GM06990 (cell line): ENCODE results near the gene SCUBE2.

Experiments used
- DNase-seq: peaks from one replicate; pipeline ENCODE4 v3.0.0-alpha.2; 2011; ENCODE audit not compliant: insufficient read length; ENCODE audit errors: extremely low read depth
- H3K27me3 ChIP-seq: replicated peaks from 2 replicates; pipeline ENCODE4 v1.6.0; 2011; ENCODE audit warnings: low read length; ENCODE audit not compliant: control insufficient read depth, insufficient read depth
- H3K36me3 ChIP-seq: 2 replicates; pipeline ENCODE4 v1.5.1; 2011; ENCODE audit warnings: low read length; ENCODE audit not compliant: control insufficient read depth, insufficient read depth
- H3K4me3 ChIP-seq: replicated peaks from 2 replicates; pipeline ENCODE4 v1.5.1; 2011; ENCODE audit warnings: low read depth, mild to moderate bottlenecking, control low read depth, low read length
- TF ChIP-seq, protein P1 (sequence below): IDR thresholded peaks from 2 replicates; pipeline ENCODE4 v1.5.1; 2011; ENCODE audit warnings: low read length, control low read depth, mild to moderate bottlenecking, inconsistent platforms; ENCODE audit not compliant: insufficient read depth, poor library complexity, severe bottlenecking

The SCUBE2 gene

DNA sequence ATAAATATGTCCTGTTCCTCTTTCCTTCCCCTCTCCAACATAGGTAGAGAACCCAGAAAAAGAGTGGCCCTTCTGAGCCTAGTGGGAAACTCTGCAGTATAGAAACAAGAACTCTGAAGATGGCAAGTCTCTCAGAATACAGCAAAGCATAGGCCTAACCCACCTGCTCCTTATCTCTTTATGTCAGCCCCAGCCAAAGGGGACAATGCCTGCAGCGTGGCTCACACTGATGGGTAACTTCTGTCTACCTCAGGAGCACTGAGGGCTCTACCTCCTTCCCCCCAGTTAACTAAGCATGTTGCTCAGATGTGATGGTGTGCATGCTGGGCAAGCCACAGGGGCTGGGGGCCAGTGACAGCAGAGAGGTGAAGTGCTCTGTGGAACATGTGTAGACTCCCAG is 82.7 kb downstream of the SCUBE2 start:
- H3K4me3 ChIP-seq, result no peak overlapping the region
- no peak for DNase-seq
- peaks cover 2% of the 10 kb centered on the region for H3K27me3 ChIP-seq
- H3K36me3 ChIP-seq, result no peaks in the 10 kb centered on the region
- TF ChIP-seq, protein P1, sequence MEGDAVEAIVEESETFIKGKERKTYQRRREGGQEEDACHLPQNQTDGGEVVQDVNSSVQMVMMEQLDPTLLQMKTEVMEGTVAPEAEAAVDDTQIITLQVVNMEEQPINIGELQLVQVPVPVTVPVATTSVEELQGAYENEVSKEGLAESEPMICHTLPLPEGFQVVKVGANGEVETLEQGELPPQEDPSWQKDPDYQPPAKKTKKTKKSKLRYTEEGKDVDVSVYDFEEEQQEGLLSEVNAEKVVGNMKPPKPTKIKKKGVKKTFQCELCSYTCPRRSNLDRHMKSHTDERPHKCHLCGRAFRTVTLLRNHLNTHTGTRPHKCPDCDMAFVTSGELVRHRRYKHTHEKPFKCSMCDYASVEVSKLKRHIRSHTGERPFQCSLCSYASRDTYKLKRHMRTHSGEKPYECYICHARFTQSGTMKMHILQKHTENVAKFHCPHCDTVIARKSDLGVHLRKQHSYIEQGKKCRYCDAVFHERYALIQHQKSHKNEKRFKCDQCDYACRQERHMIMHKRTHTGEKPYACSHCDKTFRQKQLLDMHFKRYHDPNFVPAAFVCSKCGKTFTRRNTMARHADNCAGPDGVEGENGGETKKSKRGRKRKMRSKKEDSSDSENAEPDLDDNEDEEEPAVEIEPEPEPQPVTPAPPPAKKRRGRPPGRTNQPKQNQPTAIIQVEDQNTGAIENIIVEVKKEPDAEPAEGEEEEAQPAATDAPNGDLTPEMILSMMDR, result no peak

DNA sequence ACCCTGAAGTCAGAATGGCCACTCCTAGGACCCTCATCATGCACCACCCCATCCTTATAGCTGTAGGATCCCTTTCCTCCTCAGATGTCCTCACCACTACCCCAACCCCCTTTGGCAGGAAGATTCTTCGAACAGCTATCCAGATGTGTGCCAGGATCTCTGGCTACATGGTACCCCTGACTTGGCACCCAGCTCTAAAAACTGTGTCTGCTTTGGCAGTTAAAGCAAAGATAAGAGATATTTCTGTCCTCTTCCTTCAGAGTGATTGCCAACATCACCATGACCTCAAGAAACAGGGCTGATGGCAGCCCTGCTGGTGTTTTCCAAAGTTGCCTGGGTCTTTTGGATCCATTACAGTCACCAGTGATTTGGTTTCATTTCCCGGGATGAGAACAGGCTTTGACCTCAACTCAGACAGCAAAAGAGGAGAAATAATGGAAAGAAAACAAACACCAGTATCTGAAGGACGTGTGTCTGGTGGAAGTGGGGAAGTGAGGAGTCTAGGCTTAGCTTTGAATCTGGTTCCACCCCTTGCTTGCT is 83.3 kb downstream of the SCUBE2 start:
- no peak for DNase-seq
- TF ChIP-seq, protein P1, result no peak
- Histone ChIP-seq H3K36me3 (no peaks in the 10 kb centered on the region), H3K27me3 (peaks cover 2% of the 10 kb centered on the region), H3K4me3 (no peak overlapping the region)

DNA sequence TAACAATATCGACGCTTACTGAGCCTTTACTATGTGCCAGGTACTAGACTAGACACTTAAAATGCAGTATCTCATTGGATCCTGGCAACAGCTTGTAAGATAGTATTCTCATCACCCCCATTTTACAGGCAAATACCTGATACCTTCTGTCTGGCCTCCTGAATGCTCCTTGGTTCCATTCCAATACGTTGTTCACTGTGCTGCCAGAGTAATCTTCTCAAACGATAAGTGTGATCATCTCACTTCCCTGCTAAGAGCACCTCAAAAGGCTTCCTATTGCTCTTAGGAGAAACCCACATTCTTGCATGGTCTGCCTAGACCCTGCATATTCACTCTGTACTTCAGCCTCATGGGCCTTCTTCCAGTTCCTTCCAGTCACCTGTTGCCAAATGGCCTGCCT is 86.3 kb downstream of the SCUBE2 start:
- Histone ChIP-seq H3K4me3 (no peak overlapping the region), H3K36me3 (no peaks in the 10 kb centered on the region), H3K27me3 (peaks cover 4% of the 10 kb centered on the region)
- no peak for DNase-seq
- TF ChIP-seq, protein P1, result no peak

DNA sequence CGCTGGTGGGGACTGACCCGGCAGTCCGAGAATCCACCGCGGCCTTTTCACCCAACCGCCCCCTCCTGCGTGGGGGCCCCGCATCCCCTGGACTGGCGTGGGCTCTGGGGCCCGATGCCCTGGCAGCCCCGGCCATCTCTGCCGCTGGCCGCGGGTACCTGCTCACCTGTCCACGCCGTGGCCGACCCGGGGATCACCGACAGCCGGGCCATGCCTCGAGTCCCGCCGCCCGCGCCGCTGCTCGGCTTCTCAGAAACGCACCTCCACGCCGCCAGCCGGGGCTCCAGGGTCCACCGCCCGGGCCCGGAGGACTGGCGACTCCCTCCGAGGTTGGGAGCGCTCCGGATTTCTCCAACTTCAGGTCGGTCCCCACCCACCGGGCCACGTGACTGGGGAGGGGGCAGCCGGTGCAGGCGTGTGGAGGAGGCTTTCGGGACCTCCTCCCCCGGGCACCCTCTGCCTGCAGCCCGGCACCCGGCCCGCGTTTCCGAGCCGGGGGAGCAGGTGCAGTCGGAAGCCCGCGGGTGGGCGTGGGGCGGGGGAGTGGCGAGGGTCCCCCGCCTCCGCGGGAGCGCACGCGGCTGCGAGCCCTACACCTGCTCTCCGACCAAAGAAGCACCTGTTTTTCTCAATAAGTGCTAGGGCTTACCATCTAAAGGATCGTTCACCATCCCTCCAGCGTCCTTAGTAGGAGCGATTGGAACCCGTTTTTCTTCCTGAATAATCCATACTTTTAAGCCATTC is 87.0 kb downstream of the SCUBE2 start:
- H3K27me3 ChIP-seq, result peaks cover 4% of the 10 kb centered on the region
- H3K36me3 ChIP-seq, result no peaks in the 10 kb centered on the region
- DNase-seq, result no peak
- TF ChIP-seq, protein P1, result no peak
- H3K4me3 ChIP-seq, result no peak overlapping the region; the same call in 1 of the 2 replicates

DNA sequence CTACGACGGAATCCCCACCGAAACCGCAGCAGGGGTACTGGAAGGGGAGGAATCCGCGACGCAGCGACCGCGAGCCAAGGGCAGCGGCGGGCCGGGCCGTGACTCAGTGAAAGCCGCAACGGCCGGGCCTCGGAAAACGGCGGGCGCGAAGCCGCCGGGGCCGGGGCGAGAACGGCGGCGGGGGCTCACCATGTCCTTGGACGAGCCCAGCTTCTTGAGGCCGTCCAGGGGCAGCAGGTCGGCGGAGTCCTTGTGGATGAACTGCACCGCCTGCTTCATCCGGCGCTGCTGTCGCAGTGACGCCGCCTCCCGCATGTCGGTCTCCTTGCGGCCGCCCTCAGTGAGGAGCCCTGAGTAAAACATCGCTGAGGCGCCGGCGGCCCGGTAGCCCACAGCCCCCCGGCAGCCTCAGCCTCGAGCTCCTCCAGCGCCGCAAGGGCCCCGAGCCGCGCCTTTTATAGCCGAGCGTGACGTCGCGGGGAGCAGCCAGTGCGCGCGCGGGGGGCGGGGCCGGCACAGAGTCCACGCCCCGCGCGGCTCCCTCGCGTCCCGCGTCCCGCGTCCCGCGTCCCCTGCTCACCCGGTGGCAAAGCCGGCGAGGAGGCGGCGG is 87.7 kb downstream of the SCUBE2 start, which contains the start of gene NRIP3:
Gene NRIP3, minus strand, starts transcription at position 429 of the 610 bp plus-strand sequence. Its CDS starts 66 bp downstream, at position 363.
- Histone ChIP-seq H3K36me3 (no peaks in the 10 kb centered on the region), H3K27me3 (peaks cover 4% of the 10 kb centered on the region), H3K4me3 (peak within 1 kb of the TSS; percentile 32)
- TF ChIP-seq, protein P1, result no peak
- DNase-seq, result peak; percentile 41
